PC-3 (cell line): ENCODE results near the gene PPP1R13B.

ENCODE experiments used
- CTCF ChIP-seq: fragments of 300-600 bp; sonication (generic); conservative IDR thresholded peaks from 2 replicates; pipeline ENCODE4 v1.5.1; 2017; ENCODE audit warnings: antibody characterized with exemption, low read depth, mild to moderate bottlenecking, low read length
- EZH2 ChIP-seq: fragments of 300-600 bp; sonication (generic); IDR thresholded peaks from one replicate; pipeline ENCODE4 v1.6.1; 2017; ENCODE audit warnings: antibody characterized with exemption, mild to moderate bottlenecking, low read length; ENCODE audit not compliant: unreplicated experiment

GRCh38 chr14:103684471-103684870 lies 162.9 kb downstream of the PPP1R13B start:
- TF ChIP-seq EZH2 (no peak), CTCF (no peak)
